Measurements from ENCODE around the gene TBC1D22A.
A peak's percentile ranks its signal among the peaks of the same experiment; 100 is the strongest.

The TBC1D22A gene

DNA sequence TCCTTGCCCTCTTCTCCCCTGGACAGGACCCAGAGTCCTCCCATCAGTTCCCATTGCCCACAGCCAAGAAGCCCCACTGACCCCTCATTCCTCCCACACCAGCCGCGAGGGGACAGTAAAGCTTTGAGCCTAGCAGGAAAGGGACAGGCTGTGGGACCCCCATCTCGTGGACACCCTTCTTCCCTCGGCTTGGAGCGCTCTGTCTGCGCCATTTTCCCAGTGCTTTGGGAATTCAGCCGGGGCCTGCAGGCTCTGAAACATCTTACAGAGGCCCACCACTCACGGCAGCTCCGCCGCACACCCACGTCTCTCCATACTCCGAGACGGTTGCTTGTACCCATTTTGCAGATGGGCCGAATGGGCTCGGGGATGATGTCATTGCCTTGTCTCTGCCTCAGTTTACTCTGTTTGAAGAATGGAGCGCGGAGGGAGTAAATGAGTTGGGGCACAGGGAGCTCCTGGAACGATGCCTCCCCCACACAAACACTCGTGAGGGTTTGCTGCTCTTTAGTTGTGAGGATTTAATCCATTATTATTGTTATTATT, 447.7 kb downstream of the TBC1D22A start:
- intact Hi-C loops (cut with DNase I; ENCODE audit: low total_unique reads) = no loop called here
- no peaks in the 10 kb centered on the region for H3K4me1 ChIP-seq
- peak in 1 of 2 donors; percentile 28 for DNase-seq
- H3K4me3 ChIP-seq = no peak overlapping the region
- no peaks in the 10 kb centered on the region for H3K9me3 ChIP-seq
- no peaks in the 10 kb centered on the region for H3K36me3 ChIP-seq
- TF ChIP-seq, protein P1, sequence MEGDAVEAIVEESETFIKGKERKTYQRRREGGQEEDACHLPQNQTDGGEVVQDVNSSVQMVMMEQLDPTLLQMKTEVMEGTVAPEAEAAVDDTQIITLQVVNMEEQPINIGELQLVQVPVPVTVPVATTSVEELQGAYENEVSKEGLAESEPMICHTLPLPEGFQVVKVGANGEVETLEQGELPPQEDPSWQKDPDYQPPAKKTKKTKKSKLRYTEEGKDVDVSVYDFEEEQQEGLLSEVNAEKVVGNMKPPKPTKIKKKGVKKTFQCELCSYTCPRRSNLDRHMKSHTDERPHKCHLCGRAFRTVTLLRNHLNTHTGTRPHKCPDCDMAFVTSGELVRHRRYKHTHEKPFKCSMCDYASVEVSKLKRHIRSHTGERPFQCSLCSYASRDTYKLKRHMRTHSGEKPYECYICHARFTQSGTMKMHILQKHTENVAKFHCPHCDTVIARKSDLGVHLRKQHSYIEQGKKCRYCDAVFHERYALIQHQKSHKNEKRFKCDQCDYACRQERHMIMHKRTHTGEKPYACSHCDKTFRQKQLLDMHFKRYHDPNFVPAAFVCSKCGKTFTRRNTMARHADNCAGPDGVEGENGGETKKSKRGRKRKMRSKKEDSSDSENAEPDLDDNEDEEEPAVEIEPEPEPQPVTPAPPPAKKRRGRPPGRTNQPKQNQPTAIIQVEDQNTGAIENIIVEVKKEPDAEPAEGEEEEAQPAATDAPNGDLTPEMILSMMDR (IDR thresholded peaks at IDR 0.05) = no peak
- H3K27me3 ChIP-seq = peaks cover 0 to 4% of the 10 kb centered on the region in 2 donors
- no peak overlapping the region for H3K27ac ChIP-seq

DNA sequence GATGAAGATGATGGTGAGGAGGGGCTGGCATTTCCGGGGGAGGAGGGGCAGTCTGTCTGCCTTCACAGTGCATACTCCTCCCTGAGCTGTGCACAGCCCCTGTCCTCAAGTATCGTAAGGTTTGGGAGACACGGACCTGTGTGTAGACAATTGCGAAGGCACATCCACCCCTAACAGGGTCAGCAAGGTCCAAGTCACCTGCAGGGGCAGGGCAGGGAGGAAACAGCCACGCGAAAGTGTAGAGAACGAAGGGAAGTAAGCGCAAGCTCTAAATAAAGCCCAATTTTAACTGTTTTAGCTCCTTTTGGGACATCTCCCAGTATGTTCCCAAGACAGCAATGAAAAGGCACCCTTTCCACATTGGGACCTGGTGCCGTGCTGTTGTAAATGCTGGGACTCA, 448.2 kb downstream of the TBC1D22A start:
- TF ChIP-seq, protein P1 (IDR thresholded peaks at IDR 0.05) = no peak
- Histone ChIP-seq H3K27ac (no peak overlapping the region), H3K36me3 (no peaks in the 10 kb centered on the region), H3K4me3 (no peak overlapping the region), H3K9me3 (no peaks in the 10 kb centered on the region), H3K4me1 (no peaks in the 10 kb centered on the region), H3K27me3 (no peaks in the 10 kb centered on the region)
- intact Hi-C loops (cut with DNase I; ENCODE audit: low total_unique reads) = no loop called here
- peak in 1 of 2 donors; percentile 32 for DNase-seq

DNA sequence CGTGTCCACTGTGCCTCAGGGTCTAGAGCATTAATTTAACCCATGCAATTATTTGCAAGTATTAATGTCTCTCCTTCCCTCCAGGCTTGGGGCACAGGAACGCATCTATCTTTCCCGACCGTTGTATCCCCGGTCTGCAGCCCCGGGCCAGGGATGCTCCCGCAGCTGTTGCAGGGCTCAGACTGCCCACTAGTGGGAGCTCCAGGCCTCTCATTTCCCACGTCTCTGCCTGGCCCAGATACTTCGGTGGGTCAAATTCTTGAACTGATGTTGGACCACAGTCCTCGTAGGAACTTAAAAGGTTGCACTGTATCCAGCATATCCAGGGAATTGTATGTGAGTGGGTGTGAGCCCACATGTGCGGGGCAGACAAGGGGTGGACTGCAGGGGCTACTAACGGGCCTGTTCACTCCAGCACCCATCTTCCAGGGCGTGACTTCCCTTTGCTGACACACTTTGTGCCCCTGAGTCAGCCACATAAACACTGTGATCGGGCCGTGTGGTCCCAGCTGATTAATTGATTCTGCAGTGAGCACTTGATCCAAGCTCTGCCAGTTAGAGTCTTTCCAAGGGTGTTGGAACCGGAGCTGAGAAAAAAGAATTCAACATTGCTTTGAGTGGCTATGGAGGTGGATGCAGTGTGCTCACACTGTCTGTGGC, 451.3 kb downstream of the TBC1D22A start:
- intact Hi-C loops (cut with DNase I; ENCODE audit: low total_unique reads) = no loop called here
- H3K27ac ChIP-seq = no peak overlapping the region
- H3K27me3 ChIP-seq = no peaks in the 10 kb centered on the region
- DNase-seq = peak in 1 of 2 donors; percentile 62
- H3K4me1 ChIP-seq = no peaks in the 10 kb centered on the region
- TF ChIP-seq, protein P1 (IDR thresholded peaks at IDR 0.05) = peak in 1 of 2 experiments; percentile 32
- H3K36me3 ChIP-seq = no peaks in the 10 kb centered on the region
- H3K4me3 ChIP-seq = no peak overlapping the region
- H3K9me3 ChIP-seq = no peaks in the 10 kb centered on the region

DNA sequence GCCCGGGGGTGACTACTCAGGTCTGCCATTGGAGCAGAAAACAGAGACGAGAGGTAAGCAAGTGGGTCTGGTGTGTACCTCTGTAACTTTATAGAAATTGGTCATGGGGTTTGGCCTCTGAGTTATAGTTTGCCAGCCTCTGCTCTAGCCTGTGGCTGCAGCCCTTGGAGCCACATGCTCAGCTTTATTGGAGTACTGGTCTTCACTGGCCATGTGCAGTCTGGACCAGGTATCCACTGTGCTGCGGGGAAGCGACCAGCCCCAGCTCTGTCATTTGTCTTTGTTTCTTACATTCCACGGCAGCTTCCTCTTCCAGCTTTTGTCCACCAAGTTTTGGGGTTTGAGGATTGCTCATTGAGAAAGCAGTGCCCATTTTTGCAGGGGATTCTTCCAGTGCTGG, 453.4 kb downstream of the TBC1D22A start:
- TF ChIP-seq, protein P1 (IDR thresholded peaks at IDR 0.05) = no peak
- intact Hi-C loops (cut with DNase I; ENCODE audit: low total_unique reads) = no loop called here
- no peaks in the 10 kb centered on the region for H3K9me3 ChIP-seq
- DNase-seq = peak in 1 of 2 donors; percentile 48
- no peaks in the 10 kb centered on the region for H3K36me3 ChIP-seq
- no peaks in the 10 kb centered on the region for H3K27me3 ChIP-seq
- H3K4me1 ChIP-seq = no peaks in the 10 kb centered on the region
- H3K4me3 ChIP-seq = no peak overlapping the region
- no peak overlapping the region for H3K27ac ChIP-seq

DNA sequence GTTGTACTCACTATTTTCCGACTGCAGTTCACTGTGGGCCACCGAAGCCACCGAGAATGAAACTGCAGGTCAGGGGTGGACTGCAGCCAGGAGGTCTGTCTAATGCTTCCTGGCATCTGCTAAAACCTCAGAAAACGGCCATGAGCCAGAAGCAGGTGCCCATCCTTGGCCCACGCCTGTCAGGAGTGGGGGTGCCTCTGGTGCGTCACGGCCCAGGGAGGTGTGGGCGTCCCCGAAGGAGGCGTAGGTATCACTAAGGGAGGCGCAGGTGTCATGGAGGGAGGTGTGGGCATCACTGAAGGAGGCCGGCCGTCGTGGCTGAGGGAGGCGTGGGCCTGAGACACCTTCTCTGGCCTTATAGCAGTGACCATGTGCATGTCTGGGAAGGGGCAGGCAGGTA, 456.2 kb downstream of the TBC1D22A start:
- Histone ChIP-seq H3K4me1 (no peaks in the 10 kb centered on the region), H3K36me3 (no peaks in the 10 kb centered on the region), H3K27ac (no peak overlapping the region), H3K9me3 (no peaks in the 10 kb centered on the region), H3K27me3 (no peaks in the 10 kb centered on the region), H3K4me3 (no peak overlapping the region)
- intact Hi-C loops (cut with DNase I; ENCODE audit: low total_unique reads) = no loop called here
- no peak for DNase-seq
- TF ChIP-seq, protein P1 (IDR thresholded peaks at IDR 0.05) = no peak
